Adrenal gland (tissue), 5 donors: ENCODE data around the gene TRPV4.

Source experiments
- POLR2A ChIP-seq, 2 donors: fragments of 450-650 bp; IDR thresholded peaks; one replicate each; pipeline ENCODE4 v1.6.1; 2017; ENCODE audit warnings: antibody characterized with exemption in 2 of 2, mild to moderate bottlenecking in 2 of 2, moderate library complexity in 1 of 2
- TF ChIP-seq, protein P1 (sequence below), 6 experiments: fragments of 450-650 bp in 4 of 6; fragments of 200-600 bp in 2 of 6; sonication (generic) in 1 of 6; IDR thresholded peaks; 1 replicate in 5 of 6; 2 replicates in 1 of 6; pipeline versions ENCODE4 v1.5.1 to v1.8.0; 2016 to 2021; ENCODE audit warnings: antibody characterized with exemption in 6 of 6, mild to moderate bottlenecking in 2 of 6, moderate library complexity in 1 of 6
- donor health status: DM: no; HTN: no; CAD: no.

- TF ChIP-seq, protein P1, sequence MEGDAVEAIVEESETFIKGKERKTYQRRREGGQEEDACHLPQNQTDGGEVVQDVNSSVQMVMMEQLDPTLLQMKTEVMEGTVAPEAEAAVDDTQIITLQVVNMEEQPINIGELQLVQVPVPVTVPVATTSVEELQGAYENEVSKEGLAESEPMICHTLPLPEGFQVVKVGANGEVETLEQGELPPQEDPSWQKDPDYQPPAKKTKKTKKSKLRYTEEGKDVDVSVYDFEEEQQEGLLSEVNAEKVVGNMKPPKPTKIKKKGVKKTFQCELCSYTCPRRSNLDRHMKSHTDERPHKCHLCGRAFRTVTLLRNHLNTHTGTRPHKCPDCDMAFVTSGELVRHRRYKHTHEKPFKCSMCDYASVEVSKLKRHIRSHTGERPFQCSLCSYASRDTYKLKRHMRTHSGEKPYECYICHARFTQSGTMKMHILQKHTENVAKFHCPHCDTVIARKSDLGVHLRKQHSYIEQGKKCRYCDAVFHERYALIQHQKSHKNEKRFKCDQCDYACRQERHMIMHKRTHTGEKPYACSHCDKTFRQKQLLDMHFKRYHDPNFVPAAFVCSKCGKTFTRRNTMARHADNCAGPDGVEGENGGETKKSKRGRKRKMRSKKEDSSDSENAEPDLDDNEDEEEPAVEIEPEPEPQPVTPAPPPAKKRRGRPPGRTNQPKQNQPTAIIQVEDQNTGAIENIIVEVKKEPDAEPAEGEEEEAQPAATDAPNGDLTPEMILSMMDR (IDR thresholded peaks at IDR 0.05): no peak
- no peak for TF ChIP-seq POLR2A (IDR thresholded peaks at IDR 0.05)
Measured at GRCh38 chr12:109827080-109827479, 6.1 kb downstream of the TRPV4 start.
